ENCODE results near the gene RUNX2.
"Not testable (repeated sequence)": the region's sequence is repeated elsewhere in the genome, so short reads cannot be mapped to it uniquely, and the experiment has no call there.

RUNX2 gene

GRCh38 chr6:45327956-45328522 is at the start of gene RUNX2:
RUNX2 (plus strand) TSS chr6:45328330; CDS start chr6:45328727, 397 bp downstream.
- DNase-seq (ENCODE audit: low read depth, low spot score), result no peak

GRCh38 chr6:45278367-45278766 is 49.8 kb upstream of the RUNX2 start:
- no peak for DNase-seq (ENCODE audit: low read depth, low spot score)

- DNase-seq (ENCODE audit: low read depth, low spot score), result not testable (repeated sequence)
Observed at GRCh38 chr6:45286707-45287106, 41.4 kb upstream of the RUNX2 start.

- DNase-seq (ENCODE audit: low read depth, low spot score), result no peak
Observed at GRCh38 chr6:45289751-45290514, 38.2 kb upstream of the RUNX2 start.

GRCh38 chr6:45293306-45293705 is 34.8 kb upstream of the RUNX2 start:
- no peak for DNase-seq (ENCODE audit: low read depth, low spot score)

GRCh38 chr6:45294065-45294701 is 33.9 kb upstream of the RUNX2 start:
- DNase-seq (ENCODE audit: low read depth, low spot score), result not testable (repeated sequence)

- DNase-seq (ENCODE audit: low read depth, low spot score), result no peak
Observed at GRCh38 chr6:45297320-45297719, 30.8 kb upstream of the RUNX2 start.

GRCh38 chr6:45299096-45299581 is 29.0 kb upstream of the RUNX2 start:
- DNase-seq (ENCODE audit: low read depth, low spot score), result no peak

- DNase-seq (ENCODE audit: low read depth, low spot score), result no peak
Observed at GRCh38 chr6:45300736-45301135, 27.4 kb upstream of the RUNX2 start.

GRCh38 chr6:45301348-45302142 is 26.6 kb upstream of the RUNX2 start:
- DNase-seq (ENCODE audit: low read depth, low spot score), result no peak

GRCh38 chr6:45302832-45303231 is 25.3 kb upstream of the RUNX2 start:
- DNase-seq (ENCODE audit: low read depth, low spot score), result no peak

- no peak for DNase-seq (ENCODE audit: low read depth, low spot score)
Observed at GRCh38 chr6:45305546-45305945, 22.6 kb upstream of the RUNX2 start.

GRCh38 chr6:45310118-45310788 is 17.9 kb upstream of the RUNX2 start:
- DNase-seq (ENCODE audit: low read depth, low spot score), result no peak

- no peak for DNase-seq (ENCODE audit: low read depth, low spot score)
Observed at GRCh38 chr6:45314146-45314545, 14.0 kb upstream of the RUNX2 start.

GRCh38 chr6:45320349-45320748 is 7.8 kb upstream of the RUNX2 start:
- no peak for DNase-seq (ENCODE audit: low read depth, low spot score)

GRCh38 chr6:45323656-45324224 is 4.4 kb upstream of the RUNX2 start:
- no peak for DNase-seq (ENCODE audit: low read depth, low spot score)

GRCh38 chr6:45326698-45327417 is 1.3 kb upstream of the RUNX2 start:
- DNase-seq (ENCODE audit: low read depth, low spot score), result no peak

GRCh38 chr6:45328523-45328922 is 393 bp downstream of the RUNX2 start:
- no peak for DNase-seq (ENCODE audit: low read depth, low spot score)

GRCh38 chr6:45344900-45345299 is 16.8 kb downstream of the RUNX2 start:
- DNase-seq (ENCODE audit: low read depth, low spot score), result no peak

GRCh38 chr6:45350186-45350710 is 22.1 kb downstream of the RUNX2 start:
- no peak for DNase-seq (ENCODE audit: low read depth, low spot score)
